SU-DHL-6 (cell line): Measurements from ENCODE around the gene EXOC4.

Source experiments
- EZH2phosphoT487 ChIP-seq: fragments of 200-600 bp; sonication (generic), shearing (Covaris generic); conservative IDR thresholded peaks from 2 replicates; pipeline ENCODE4 v1.6.1; 2018; ENCODE audit warnings: mild to moderate bottlenecking, antibody characterized with exemption, low read length, moderate library complexity, mixed read lengths
- TF ChIP-seq, protein P1 (sequence below): fragments of 200-600 bp; sonication (generic); IDR thresholded peaks from one replicate; pipeline ENCODE4 v1.5.1; 2017; ENCODE audit warnings: antibody characterized with exemption, mild to moderate bottlenecking, low read length, moderate library complexity; ENCODE audit not compliant: insufficient read depth, poor library complexity, severe bottlenecking

DNA sequence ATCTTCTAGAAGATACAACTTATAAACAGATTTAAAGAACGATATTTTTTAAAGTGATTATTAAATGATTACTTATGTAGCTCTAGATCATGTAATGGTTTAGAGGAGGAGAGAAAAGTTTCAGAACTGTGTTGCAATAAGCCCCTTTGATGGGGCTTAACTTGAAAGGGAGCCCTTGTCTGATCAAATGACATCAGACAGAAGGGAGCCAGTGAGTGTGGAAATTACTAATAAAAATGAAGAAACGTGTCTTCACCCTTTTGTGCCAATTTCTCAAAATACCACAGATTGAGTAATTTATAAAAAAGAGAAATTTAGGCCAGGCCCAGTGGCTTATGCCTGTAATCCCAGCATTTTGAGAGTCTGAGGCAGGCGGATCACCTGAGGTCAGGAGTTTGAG, 318.2 kb downstream of the EXOC4 start:
- TF ChIP-seq, protein P1, sequence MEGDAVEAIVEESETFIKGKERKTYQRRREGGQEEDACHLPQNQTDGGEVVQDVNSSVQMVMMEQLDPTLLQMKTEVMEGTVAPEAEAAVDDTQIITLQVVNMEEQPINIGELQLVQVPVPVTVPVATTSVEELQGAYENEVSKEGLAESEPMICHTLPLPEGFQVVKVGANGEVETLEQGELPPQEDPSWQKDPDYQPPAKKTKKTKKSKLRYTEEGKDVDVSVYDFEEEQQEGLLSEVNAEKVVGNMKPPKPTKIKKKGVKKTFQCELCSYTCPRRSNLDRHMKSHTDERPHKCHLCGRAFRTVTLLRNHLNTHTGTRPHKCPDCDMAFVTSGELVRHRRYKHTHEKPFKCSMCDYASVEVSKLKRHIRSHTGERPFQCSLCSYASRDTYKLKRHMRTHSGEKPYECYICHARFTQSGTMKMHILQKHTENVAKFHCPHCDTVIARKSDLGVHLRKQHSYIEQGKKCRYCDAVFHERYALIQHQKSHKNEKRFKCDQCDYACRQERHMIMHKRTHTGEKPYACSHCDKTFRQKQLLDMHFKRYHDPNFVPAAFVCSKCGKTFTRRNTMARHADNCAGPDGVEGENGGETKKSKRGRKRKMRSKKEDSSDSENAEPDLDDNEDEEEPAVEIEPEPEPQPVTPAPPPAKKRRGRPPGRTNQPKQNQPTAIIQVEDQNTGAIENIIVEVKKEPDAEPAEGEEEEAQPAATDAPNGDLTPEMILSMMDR: no peak
- no peak for TF ChIP-seq EZH2phosphoT487
